Ovary (tissue), 9 donors: ENCODE results near the gene MRPL18. TPM values are rescaled to one million over a fixed set of nuclear protein-coding genes. Genes with fewer than 3 reads are reported as not detected.

ENCODE experiments used
- DNase-seq, 5 donors: peaks; one replicate each; pipeline ENCODE4 v3.0.0-alpha.2; 2019 to 2020
- H3K27ac ChIP-seq, 2 donors: fragments of 200-600 bp; one replicate each; pipeline versions ENCODE4 v1.5.1 to v1.8.0; 2019 to 2022
- H3K27me3 ChIP-seq: fragments of 200-600 bp; one replicate; pipeline ENCODE4 v1.8.0; 2022
- H3K36me3 ChIP-seq: fragments of 200-600 bp; sonication (generic); one replicate; pipeline ENCODE4 v1.5.1; 2019
- H3K4me1 ChIP-seq: one replicate; pipeline ENCODE4 v1.8.1; 2013; ENCODE audit warnings: mild to moderate bottlenecking, moderate library complexity; ENCODE audit not compliant: insufficient read depth
- H3K4me3 ChIP-seq: fragments of 200-600 bp; sonication (generic); one replicate; pipeline ENCODE4 v1.5.1; 2017
- H3K9me3 ChIP-seq, 2 donors: fragments of 200-600 bp in 1 of 2; sonication (generic) in 1 of 2; one replicate each; pipeline versions ENCODE4 v1.5.1 to v1.8.1; 2013 to 2019; ENCODE audit warnings: mild to moderate bottlenecking in 1 of 2, moderate library complexity in 1 of 2
- EP300 ChIP-seq: sonication (generic); formaldehyde crosslinking; IDR thresholded peaks from one replicate; pipeline ENCODE4 v1.6.1; 2017; ENCODE audit warnings: antibody characterized with exemption
- POLR2A ChIP-seq: fragments of 450-650 bp; IDR thresholded peaks from one replicate; pipeline ENCODE4 v1.6.1; 2017; ENCODE audit warnings: antibody characterized with exemption, mild to moderate bottlenecking, moderate library complexity
- WGBS, 3 donors: extraction: QIAGEN DNeasy Blood & Tissue Kit in 1 of 3; methylation state at CpG; one replicate each; pipeline versions ENCODE4 v1.1.5 to v1.1.7; 2013 to 2017; 5-methylcytosine and 5-hydroxymethylcytosine counted together
- intact Hi-C, 4 donors: fragments of 100-400 bp; cut with DNase I; formaldehyde crosslinking; loops; one replicate each; pipeline versions ENCODE4 v1.11.0 to v1.15.1; 2022 to 2023
- polyA plus RNA-seq, 2 donors: library from polyadenylated mRNA; stranded (reverse); fragments of 200-250 nt in 1 of 2; fragments of 350-450 nt in 1 of 2; fragmentation: Illumina TruSeq in 1 of 2; extraction: RNeasy Lipid Tissue Mini Kit (QIAGEN cat#74804) in 1 of 2; gene quantifications; one replicate each; pipeline ENCODE4 v1.2.3, GENCODE V29; 2013 to 2014
- small RNA-seq: library from RNA; depleted of rRNA; stranded (forward); fragments of <200 nt; gene quantifications from one replicate; pipeline ENCODE3, GENCODE V24; 2016
- total RNA-seq, 7 donors: library from RNA; depleted of rRNA in 2 of 7; stranded (reverse); fragments of >200 nt in 2 of 7; fragmentation: NEBNext Ultra II Directional in 3 of 7; extraction: Animal tissue kit (Norgen Biotek cat#: 25700) in 3 of 7; gene quantifications; one replicate each; pipeline versions ENCODE4 v1.1.0 to v1.2.4, GENCODE V29; 2016 to 2023
- TF ChIP-seq, protein P1 (sequence below), 3 donors: fragments of 450-650 bp in 2 of 3; fragments of 200-600 bp in 1 of 3; IDR thresholded peaks; one replicate each; pipeline versions ENCODE4 v1.5.1 to v1.8.0; 2016 to 2022; ENCODE audit warnings: antibody characterized with exemption in 3 of 3, mild to moderate bottlenecking in 1 of 3
- donor health status: DM: no; HTN: no; CAD: no; lungs with moderate emphysema.
- donor health status: DM: no; HTN: no; CAD: no.
- donor health status: Bipolar disorder and iron deficiency.
- donor health status: DM: yes; HTN: yes; CAD: no.
- donor health status: DM: no; HTN: no; CAD: no.
- donor health status: DM: yes; HTN: yes; CAD: no.

The MRPL18 gene
- total and polyA plus RNA-seq, 9 donors, result 51.0 to 112 (median 57.5) TPM

DNA sequence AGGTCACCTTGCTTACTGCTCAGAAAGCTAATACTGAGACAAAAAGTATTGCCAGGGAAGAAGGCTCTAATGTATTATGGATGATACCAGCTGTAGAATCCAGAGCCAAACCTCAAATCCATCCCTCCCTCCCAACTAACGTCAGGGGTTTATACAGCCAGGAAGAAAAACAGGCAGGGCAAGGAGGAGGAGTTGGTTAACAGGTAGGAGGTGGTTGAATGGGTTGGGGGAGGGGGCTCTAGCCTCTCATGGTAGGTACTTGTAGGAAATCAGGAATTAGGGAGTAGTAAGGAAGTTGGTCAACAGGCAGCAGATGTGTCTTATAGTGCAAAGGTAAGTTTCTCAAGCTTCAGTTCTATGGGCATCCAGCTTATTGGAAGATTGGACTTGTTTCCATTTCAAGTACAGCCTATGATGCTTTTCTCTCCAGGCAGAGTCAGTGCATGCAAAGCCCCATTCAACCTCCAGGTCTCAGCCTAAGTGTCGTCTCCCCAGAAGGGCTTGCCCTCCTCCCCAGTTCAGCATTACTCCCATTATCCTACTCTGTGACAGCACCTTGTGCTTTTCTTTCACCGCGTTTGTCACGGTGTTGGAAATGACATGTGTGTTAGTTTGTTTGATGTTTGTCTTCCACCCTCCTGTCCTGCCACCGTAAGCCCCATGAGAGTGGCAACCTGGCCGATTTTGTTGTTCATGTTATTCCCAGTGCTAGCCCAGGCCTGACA lies 47.9 kb downstream of the MRPL18 start:
- H3K36me3 ChIP-seq, result no peaks in the 10 kb centered on the region
- no peak for DNase-seq
- no peaks in the 10 kb centered on the region for H3K27me3 ChIP-seq
- no peaks in the 10 kb centered on the region for H3K9me3 ChIP-seq
- 88 to 94% (median 88%) methylated on average over 7 of the region's 7 CpGs for WGBS, 3 donors
- intact Hi-C loops, result no loop called here
- TF ChIP-seq, protein P1, sequence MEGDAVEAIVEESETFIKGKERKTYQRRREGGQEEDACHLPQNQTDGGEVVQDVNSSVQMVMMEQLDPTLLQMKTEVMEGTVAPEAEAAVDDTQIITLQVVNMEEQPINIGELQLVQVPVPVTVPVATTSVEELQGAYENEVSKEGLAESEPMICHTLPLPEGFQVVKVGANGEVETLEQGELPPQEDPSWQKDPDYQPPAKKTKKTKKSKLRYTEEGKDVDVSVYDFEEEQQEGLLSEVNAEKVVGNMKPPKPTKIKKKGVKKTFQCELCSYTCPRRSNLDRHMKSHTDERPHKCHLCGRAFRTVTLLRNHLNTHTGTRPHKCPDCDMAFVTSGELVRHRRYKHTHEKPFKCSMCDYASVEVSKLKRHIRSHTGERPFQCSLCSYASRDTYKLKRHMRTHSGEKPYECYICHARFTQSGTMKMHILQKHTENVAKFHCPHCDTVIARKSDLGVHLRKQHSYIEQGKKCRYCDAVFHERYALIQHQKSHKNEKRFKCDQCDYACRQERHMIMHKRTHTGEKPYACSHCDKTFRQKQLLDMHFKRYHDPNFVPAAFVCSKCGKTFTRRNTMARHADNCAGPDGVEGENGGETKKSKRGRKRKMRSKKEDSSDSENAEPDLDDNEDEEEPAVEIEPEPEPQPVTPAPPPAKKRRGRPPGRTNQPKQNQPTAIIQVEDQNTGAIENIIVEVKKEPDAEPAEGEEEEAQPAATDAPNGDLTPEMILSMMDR (IDR thresholded peaks at IDR 0.05), result no peak
- TF ChIP-seq POLR2A, result no peak
- no peak for TF ChIP-seq EP300
- peaks cover 6% of the 10 kb centered on the region for H3K4me1 ChIP-seq
- H3K27ac ChIP-seq, result no peak overlapping the region
- H3K4me3 ChIP-seq, result no peak overlapping the region

DNA sequence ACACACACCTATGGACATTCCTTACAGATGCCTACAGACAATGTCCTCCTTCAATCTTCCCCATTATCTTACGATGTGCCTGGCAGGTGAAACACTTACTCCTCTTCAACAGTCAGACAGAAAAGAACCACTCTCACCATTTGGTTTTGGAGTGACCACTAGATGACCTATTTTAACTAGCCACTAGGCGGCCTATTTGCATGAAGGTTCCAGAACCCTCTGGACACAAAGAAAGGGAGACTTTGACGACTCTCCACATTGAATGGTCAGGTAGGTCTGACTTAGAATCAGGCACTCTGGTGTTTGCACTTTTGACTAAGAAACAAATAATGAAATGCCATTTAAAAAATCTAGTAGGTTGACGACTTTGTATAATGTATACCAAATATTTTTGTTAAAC lies 51.8 kb downstream of the MRPL18 start:
- no peak overlapping the region for H3K27ac ChIP-seq
- no peak for DNase-seq
- H3K9me3 ChIP-seq, result no peaks in the 10 kb centered on the region
- H3K27me3 ChIP-seq, result no peaks in the 10 kb centered on the region
- H3K4me3 ChIP-seq, result no peak overlapping the region
- WGBS, 3 donors, result 69 to 77% (median 74%) methylated on average over 4 of the region's 4 CpGs
- peaks cover 2% of the 10 kb centered on the region for H3K4me1 ChIP-seq
- TF ChIP-seq POLR2A, result no peak
- TF ChIP-seq, protein P1 (IDR thresholded peaks at IDR 0.05), result no peak
- TF ChIP-seq EP300, result no peak
- intact Hi-C loops, result loop anchor here in 1 of 4 donors (10.0 kb wide), 1 partner anchor 147 kb away; the partner anchor contains the start of gene SOD2
- H3K36me3 ChIP-seq, result no peaks in the 10 kb centered on the region

DNA sequence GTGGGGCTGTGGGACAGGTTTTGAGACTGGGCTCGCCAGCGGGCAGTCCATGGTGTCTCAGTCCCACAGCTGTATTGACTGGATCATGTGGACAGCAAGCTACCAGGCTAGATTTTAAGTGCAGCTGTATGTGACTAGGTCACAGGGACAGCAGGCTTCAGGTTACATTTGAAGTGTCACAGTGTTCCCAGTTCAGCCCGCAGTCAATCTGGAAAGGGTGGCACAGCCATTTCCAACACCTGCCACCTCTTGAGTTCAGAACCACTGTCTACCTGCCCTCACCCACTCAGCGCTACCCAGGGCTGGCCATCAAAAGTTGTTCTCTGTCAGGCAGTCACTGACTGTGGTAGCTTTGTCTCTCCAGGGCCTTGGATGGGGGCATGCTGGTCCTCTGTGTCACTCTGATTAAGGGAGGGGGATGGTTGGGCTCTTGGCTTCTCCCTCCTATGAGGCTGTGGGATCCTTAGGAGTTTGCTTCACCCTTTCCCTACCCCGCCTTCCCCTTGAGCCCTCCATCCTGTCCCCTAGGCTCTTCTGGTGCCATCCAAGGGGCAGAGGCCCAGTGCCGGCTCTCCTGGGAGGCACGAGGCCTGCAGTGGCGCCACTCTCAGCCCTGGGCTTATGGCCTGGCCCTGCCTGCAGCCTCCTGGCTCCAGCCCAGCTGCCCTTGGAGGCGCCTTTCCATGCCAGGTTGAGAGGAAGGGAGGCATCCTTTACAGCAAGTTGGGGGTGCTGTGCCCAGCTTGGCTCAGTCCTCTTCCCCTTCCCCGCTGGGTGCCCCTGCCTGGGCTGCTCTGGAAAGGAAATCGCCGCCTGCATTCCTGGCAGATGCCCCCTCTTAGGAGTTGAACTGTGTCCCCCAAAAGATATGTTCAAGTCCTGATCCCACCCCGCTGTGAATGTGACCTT lies 54.7 kb downstream of the MRPL18 start:
- no peaks in the 10 kb centered on the region for H3K27me3 ChIP-seq
- no peaks in the 10 kb centered on the region for H3K36me3 ChIP-seq
- WGBS, 3 donors, result 80 to 89% (median 85%) methylated on average over 13 of the region's 13 CpGs
- TF ChIP-seq EP300 (no peak), POLR2A (no peak)
- TF ChIP-seq, protein P1 (IDR thresholded peaks at IDR 0.05), result no peak
- DNase-seq, result no peak
- no peaks in the 10 kb centered on the region for H3K9me3 ChIP-seq
- no peak overlapping the region for H3K27ac ChIP-seq
- H3K4me3 ChIP-seq, result no peak overlapping the region
- no peaks in the 10 kb centered on the region for H3K4me1 ChIP-seq
- intact Hi-C loops, result loop anchor here in 1 of 4 donors (10.0 kb wide), 1 partner anchor 150 kb away; the partner anchor contains the start of gene SOD2

Small RNAs within 50 kb of the gene (small RNA-seq; reads per million reads assigned to genes)
- 39.9 reads per million, percentile 89 among the genes with 10 or more reads in this experiment for gene SNORA20
- not detected for gene SNORA29

Other genes with a start within 250 kb of the MRPL18 start
- 100 to 1,000 TPM; 164 to 580 (median 215) TPM for gene SOD2, start 97.2 kb upstream of the MRPL18 start, total RNA-seq
- gene SOD2, start 97.2 kb upstream of the MRPL18 start, polyA plus RNA-seq, result 100 to 1,000 TPM; 130 to 160 TPM
- 100 to 1,000 TPM in 3 of 7 donors, 10 to 100 TPM in 4; 89.1 to 117 (median 95.4) TPM for gene WTAP, start 63.0 kb upstream of the MRPL18 start, total RNA-seq
- gene WTAP, start 63.0 kb upstream of the MRPL18 start, polyA plus RNA-seq, result 10 to 100 TPM; 65.3 to 95.7 TPM
- gene ACAT2, start 28.4 kb upstream of the MRPL18 start, total RNA-seq, result 100 to 1,000 TPM in 1 of 7 donors, 10 to 100 TPM in 4, 1 to 10 TPM in 2; 7.2 to 113 (median 20.3) TPM
- gene ACAT2, start 28.4 kb upstream of the MRPL18 start, polyA plus RNA-seq, result 10 to 100 TPM; 15.3 to 56.6 TPM
- 100 to 1,000 TPM in 6 of 7 donors, 10 to 100 TPM in 1; 83.5 to 189 (median 162) TPM for gene TCP1, start 865 bp upstream of the MRPL18 start, total RNA-seq
- 100 to 1,000 TPM; 108 to 237 TPM for gene TCP1, start 865 bp upstream of the MRPL18 start, polyA plus RNA-seq
- gene PNLDC1, start 9.8 kb downstream of the MRPL18 start, total RNA-seq, result under 1 TPM in 4 of 7 donors, not detected in 3; 0.20 to 0.57 (median 0.37) TPM
- 1 to 10 TPM; 1.1 to 1.2 TPM for gene PNLDC1, start 9.8 kb downstream of the MRPL18 start, polyA plus RNA-seq
- under 1 TPM in 6 of 7 donors, not detected in 1; 0.08 to 0.38 (median 0.10) TPM for gene MAS1, start 100.5 kb downstream of the MRPL18 start, total RNA-seq
- under 1 TPM; 0.04 to 0.32 TPM for gene MAS1, start 100.5 kb downstream of the MRPL18 start, polyA plus RNA-seq
- gene IGF2R, start 178.6 kb downstream of the MRPL18 start, total RNA-seq, result 10 to 100 TPM; 32.9 to 70.3 (median 49.2) TPM
- gene IGF2R, start 178.6 kb downstream of the MRPL18 start, polyA plus RNA-seq, result 100 to 1,000 TPM in 1 of 2 donors, 10 to 100 TPM in 1; 29.3 to 116 TPM